ENCODE results near the gene LIPT2.

GRCh38 chr11:74462009-74462408 is 31.5 kb downstream of the LIPT2 start:
- TF ChIP-seq CTCF (IDR thresholded peaks at IDR 0.05) (no peak), POLR2A (IDR thresholded peaks at IDR 0.05) (no peak)

All from lower leg skin (tissue), 3 donors.